Measurements from ENCODE around the gene NCBP3. TPM values are rescaled to one million over a fixed set of nuclear protein-coding genes. Genes with fewer than 3 reads are reported as not detected.

NCBP3 gene
- total and polyA plus RNA-seq, 2 of the 8 experiments (the other 6 are each of a cell fraction or from before 2014, with no cell fraction given), result 19.6 to 46.1 TPM

- H3K56ac ChIP-seq (replicated peaks; ENCODE audit: insufficient read length, low read depth, low read length), result no peak overlapping the region
- H3K18ac ChIP-seq (ENCODE audit: extremely low read depth, low read length), result no peak overlapping the region
- H3K79me2 ChIP-seq (ENCODE audit: control insufficient read depth in 1 of 2, insufficient read depth in 2 of 2, low read length in 2 of 2), result no peaks in the 10 kb centered on the region
- H3K23ac ChIP-seq (ENCODE audit: insufficient read length), result no peak overlapping the region
- no peak overlapping the region for H2BK12ac ChIP-seq (ENCODE audit: low read depth, low read length)
- H3K23me2 ChIP-seq (ENCODE audit: low read depth, low read length), result no peaks in the 10 kb centered on the region; the same call in 1 of the 2 replicates
- no peak overlapping the region for H3K14ac ChIP-seq (ENCODE audit: insufficient read length)
- H3K27ac ChIP-seq (ENCODE audit: low read depth, low read length), result no peak overlapping the region
- H3K27me3 ChIP-seq (replicated peaks in 1 of 4; ENCODE audit: control insufficient read depth in 3 of 4, extremely low read depth in 1 of 4, insufficient read depth in 3 of 4, low read length in 3 of 4), result no peaks in the 10 kb centered on the region
- DNase-seq (ENCODE audit: low read depth in 1 of 2, low spot score in 2 of 2), result no peak
- CTCF ChIA-PET (ENCODE audit: partially characterized antibody), result interaction anchor here (0.7 to 2.0 kb wide), 5 partner anchors 15 to 81 kb away, joined by 3 to 14 read pairs (median 7); partner anchors contain the start of gene ITGAE
- no peak overlapping the region for H2BK20ac ChIP-seq (ENCODE audit: low read length)
- FAIRE-seq, result no peak
- H4K8ac ChIP-seq (ENCODE audit: extremely low read depth, insufficient read depth, low read length), result no peak overlapping the region
- POLR2A ChIA-PET (ENCODE audit: partially characterized antibody), result interaction anchor here (1.0 kb wide), 1 partner anchor 10 kb away, joined by 3 read pairs; no protein-coding TSS in a partner anchor
- no peak overlapping the region for H4K5ac ChIP-seq (ENCODE audit: insufficient read length, low read depth, low read length)
- H4K91ac ChIP-seq (replicated peaks; ENCODE audit: insufficient read length, low read length), result no peak overlapping the region
- no peaks in the 10 kb centered on the region for H3K4me1 ChIP-seq (replicated peaks in 1 of 4; ENCODE audit: control insufficient read depth in 3 of 4, insufficient read depth in 4 of 4, low read length in 3 of 4)
- H3K4me3 ChIP-seq (ENCODE audit: extremely low read depth in 1 of 4, insufficient read depth in 2 of 4, low read depth in 3 of 4, low read length in 4 of 4), result no peak overlapping the region
- no peak overlapping the region for H3K4me2 ChIP-seq (ENCODE audit: insufficient read depth in 1 of 2, low read depth in 2 of 2, low read length in 2 of 2)
- no peak overlapping the region for H2BK5ac ChIP-seq (ENCODE audit: low read depth, low read length)
- WGBS, 2 experiments (ENCODE audit: extremely low coverage in 1 of 2, insufficient coverage in 1 of 2, insufficient read length in 1 of 2, insufficient replicate concordance in 2 of 2, low coverage in 1 of 2, low lambda C conversion rate in 2 of 2, missing lambda C conversion rate in 1 of 2), result 95% methylated on average over 7 of the region's 7 CpGs; no CpG with 5 or more reads in 1 of the 2 experiments
- no peak overlapping the region for H3K9ac ChIP-seq (replicated peaks in 1 of 4; ENCODE audit: extremely low read depth in 1 of 4, low read depth in 3 of 4, low read length in 3 of 4)
- H2AK5ac ChIP-seq (ENCODE audit: low read depth, low read length), result no peak overlapping the region
- no peak overlapping the region for H2BK120ac ChIP-seq (replicated peaks; ENCODE audit: low read depth, low read length)
- H3K79me1 ChIP-seq (ENCODE audit: low read depth, low read length), result no peaks in the 10 kb centered on the region
- no peak overlapping the region for H2AFZ ChIP-seq (ENCODE audit: low read length)
- H3K36me3 ChIP-seq (ENCODE audit: control insufficient read depth in 2 of 4, insufficient read depth in 4 of 4, low read length in 3 of 4), result peaks cover 30 to 82% (median 64%) of the 10 kb centered on the region in 4 experiments
- H3K9me3 ChIP-seq (ENCODE audit: insufficient read depth in 2 of 2, low read depth in 1 of 2, low read length in 1 of 2), result no peaks in the 10 kb centered on the region
- no peak overlapping the region for H3K4ac ChIP-seq (replicated peaks; ENCODE audit: insufficient read length, low read depth, low read length)
- no peak overlapping the region for H2BK15ac ChIP-seq (ENCODE audit: low read length)
- peaks cover 2 to 6% of the 10 kb centered on the region in 2 experiments for H4K20me1 ChIP-seq (replicated peaks in 1 of 2; ENCODE audit: control insufficient read depth in 1 of 2, insufficient read depth in 2 of 2, low read length in 2 of 2)
- TF ChIP-seq POU5F1 (IDR thresholded peaks at IDR 0.05; ENCODE audit: low read depth, low read length) (no peak), TAF1 (IDR thresholded peaks at IDR 0.05; ENCODE audit: low read depth, low read length) (no peak), POLR2A (IDR thresholded peaks at IDR 0.05; ENCODE audit: control extremely low read depth in 1 of 2, low read depth in 2 of 2, low read length in 2 of 2) (no peak), SP2 (IDR thresholded peaks at IDR 0.05; ENCODE audit: low read length) (no peak), SP4 (IDR thresholded peaks at IDR 0.05; ENCODE audit: low read length) (no peak), SP1 (IDR thresholded peaks at IDR 0.05; ENCODE audit: low read depth, low read length) (no peak), E2F6 (IDR thresholded peaks at IDR 0.05) (no peak), CEBPB (IDR thresholded peaks at IDR 0.05; ENCODE audit: low read depth, low read length) (no peak), CREB1 (IDR thresholded peaks at IDR 0.05) (no peak), BACH1 (IDR thresholded peaks at IDR 0.05; ENCODE audit: low read length) (no peak), CHD1 (IDR thresholded peaks at IDR 0.05; ENCODE audit: low read depth, low read length) (no peak), HDAC6 (IDR thresholded peaks at IDR 0.05; ENCODE audit: low read depth, low read length) (no peak), GABPA (IDR thresholded peaks at IDR 0.05; ENCODE audit: borderline replicate concordance, insufficient read depth, low read length) (no peak), RNF2 (IDR thresholded peaks at IDR 0.05; ENCODE audit: borderline replicate concordance, low read depth, low read length, missing control alignments, poor library complexity, severe bottlenecking) (no peak)
These were observed 30.1 kb downstream of the NCBP3 start for GRCh38 chr17:3815925-3816324.
